ENCODE data around the gene TPRG1.
"Not testable (repeated sequence)": the region's sequence is repeated elsewhere in the genome, so short reads cannot be mapped to it uniquely, and the experiment has no call there.

Gene TPRG1

DNA sequence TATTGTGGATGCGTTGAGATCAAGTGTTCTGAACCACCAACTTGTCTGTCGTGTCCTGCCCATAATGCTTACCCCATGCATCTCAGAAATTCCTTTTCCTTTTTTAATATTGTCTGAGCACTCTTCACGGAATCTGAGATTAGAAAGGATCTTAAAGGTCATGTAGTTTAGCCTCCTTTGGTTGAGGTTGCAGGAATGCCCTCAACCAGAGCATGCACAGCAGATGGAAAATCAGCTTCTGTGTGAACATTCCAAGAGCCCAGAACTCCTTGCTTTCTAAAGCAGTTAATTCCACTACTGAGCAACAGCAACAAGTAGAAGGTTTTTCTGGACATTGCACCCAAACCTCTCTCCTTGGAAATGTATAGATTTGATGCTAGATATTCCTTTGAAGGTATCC, 153.7 kb downstream of the TPRG1 start:
- no peaks in the 10 kb centered on the region for H3K4me1 ChIP-seq
- in situ Hi-C loops (cut with MboI; ENCODE audit: low sequenced_read_pairs): no loop called here
- no peak for DNase-seq (ENCODE audit: low spot score in 2 of 2)
- H3K9me3 ChIP-seq: no peaks in the 10 kb centered on the region
- H3K27me3 ChIP-seq (ENCODE audit: low read depth): no peaks in the 10 kb centered on the region
- no peak overlapping the region for H3K4me3 ChIP-seq
- H3K36me3 ChIP-seq (replicated peaks): no peaks in the 10 kb centered on the region

DNA sequence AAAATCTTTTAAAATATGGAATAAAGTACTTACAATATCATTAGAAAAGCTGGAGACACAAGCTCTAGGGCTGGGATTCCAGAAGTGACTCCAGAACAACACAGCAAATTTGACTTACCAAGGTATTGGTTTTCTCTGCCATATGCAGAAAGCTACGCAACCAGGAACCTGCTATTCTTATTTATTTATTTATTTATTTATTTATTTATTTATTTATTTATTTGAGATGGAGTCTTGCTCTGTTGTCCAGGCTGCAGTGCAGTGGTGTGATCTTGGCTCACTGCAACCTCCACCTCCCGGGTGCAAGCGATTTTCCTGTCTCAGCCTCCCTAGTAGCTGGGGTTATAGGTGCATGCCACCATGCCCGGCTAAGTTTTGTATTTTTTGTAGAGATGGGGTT, 157.9 kb downstream of the TPRG1 start:
- H3K27me3 ChIP-seq (ENCODE audit: low read depth); H3K4me1 ChIP-seq; H3K9me3 ChIP-seq; in situ Hi-C loops (cut with MboI; ENCODE audit: low sequenced_read_pairs); H3K36me3 ChIP-seq (replicated peaks); H3K4me3 ChIP-seq; DNase-seq (ENCODE audit: low spot score in 2 of 2): not testable (repeated sequence)

DNA sequence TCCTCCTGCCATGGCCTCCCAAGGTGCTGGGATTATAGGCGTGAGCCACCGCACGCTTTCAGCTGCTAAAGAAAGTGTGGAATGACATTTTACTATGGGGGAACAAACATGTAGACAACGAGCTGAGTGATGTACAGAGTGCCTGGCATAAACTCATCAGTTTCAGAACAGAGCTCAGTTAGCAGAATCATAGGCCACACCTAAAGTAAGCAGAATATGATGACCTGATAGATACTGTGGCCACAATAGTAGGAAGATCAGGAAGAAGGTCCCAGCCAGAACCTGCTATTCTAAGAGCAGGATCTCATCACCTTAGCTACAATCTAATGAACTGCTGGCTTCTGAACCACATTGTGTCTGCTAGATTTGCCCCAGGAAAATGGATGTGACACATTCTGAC, 158.3 kb downstream of the TPRG1 start:
- in situ Hi-C loops (cut with MboI; ENCODE audit: low sequenced_read_pairs): no loop called here
- H3K4me3 ChIP-seq: no peak overlapping the region
- no peak for DNase-seq (ENCODE audit: low spot score in 2 of 2)
- no peaks in the 10 kb centered on the region for H3K9me3 ChIP-seq
- no peaks in the 10 kb centered on the region for H3K4me1 ChIP-seq
- H3K27me3 ChIP-seq (ENCODE audit: low read depth): no peaks in the 10 kb centered on the region
- no peaks in the 10 kb centered on the region for H3K36me3 ChIP-seq (replicated peaks)

DNA sequence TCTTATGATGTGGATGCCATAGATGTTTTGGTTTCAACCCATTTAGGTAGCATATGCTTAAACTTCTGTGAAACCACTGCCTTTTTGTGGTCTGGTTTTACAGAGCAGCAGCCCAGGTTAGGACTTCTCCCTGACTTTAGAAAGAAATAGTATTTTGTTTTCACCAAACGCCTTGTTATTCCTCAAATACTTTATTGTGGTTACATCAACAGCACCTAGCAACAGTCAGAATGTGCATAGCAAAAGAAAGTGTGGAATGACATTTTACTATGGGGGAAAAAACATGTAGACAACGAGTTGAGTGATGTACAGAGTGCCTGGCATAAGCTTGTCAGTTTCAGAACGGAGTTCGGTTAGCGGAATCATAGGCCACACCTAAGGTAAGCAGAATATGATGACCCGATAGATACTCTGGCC, 159.2 kb downstream of the TPRG1 start:
- in situ Hi-C loops (cut with MboI; ENCODE audit: low sequenced_read_pairs): no loop called here

DNA sequence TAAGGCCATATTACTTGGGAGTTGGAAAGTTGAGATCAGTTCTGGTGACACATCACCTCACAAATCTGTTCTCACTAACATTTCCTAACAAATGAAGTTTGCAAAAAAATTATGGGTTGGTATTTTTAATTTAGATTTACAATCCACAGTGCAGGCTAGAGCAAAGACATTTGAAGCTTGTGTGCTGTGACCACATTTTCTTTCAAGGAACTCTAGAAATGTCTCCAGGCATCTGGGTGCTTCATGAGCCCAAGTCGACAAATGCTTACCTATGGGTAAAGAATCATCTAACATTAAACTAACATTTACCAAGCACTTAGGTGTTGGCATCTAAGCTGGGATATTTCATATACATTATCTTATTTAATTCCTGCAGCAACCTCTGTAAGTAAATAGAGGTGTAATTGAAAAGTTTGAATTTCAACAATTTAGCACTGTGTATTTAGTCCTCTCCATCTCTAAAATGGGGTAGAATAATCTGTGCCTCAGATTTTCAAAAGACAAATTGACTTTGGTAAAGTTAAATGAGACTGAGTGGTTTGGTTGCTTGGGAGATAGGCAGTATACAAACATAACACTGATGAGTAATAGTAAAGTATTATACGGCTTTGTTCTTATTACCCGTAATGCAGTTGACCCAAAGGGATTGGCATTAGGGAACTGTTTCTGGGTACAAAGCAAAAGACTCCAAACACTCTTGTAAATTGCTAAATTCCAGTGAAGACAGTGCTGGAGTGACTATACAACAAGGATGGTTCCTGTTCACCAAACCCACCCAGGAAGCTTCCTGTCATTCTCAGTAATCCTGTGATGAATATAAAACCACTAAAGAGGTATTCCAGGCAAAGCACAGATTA, 162.5 kb downstream of the TPRG1 start:
- no peak overlapping the region for H3K4me3 ChIP-seq
- no peaks in the 10 kb centered on the region for H3K4me1 ChIP-seq
- H3K36me3 ChIP-seq (replicated peaks): no peaks in the 10 kb centered on the region
- in situ Hi-C loops (cut with MboI; ENCODE audit: low sequenced_read_pairs): no loop called here
- no peaks in the 10 kb centered on the region for H3K9me3 ChIP-seq
- H3K27me3 ChIP-seq (ENCODE audit: low read depth): no peaks in the 10 kb centered on the region
- DNase-seq (ENCODE audit: low spot score in 2 of 2): no peak

More for the DNA sequence above, 159.2 kb downstream of the TPRG1 start:
- Histone ChIP-seq H3K9me3 (no peaks in the 10 kb centered on the region), H3K4me1 (no peaks in the 10 kb centered on the region), H3K4me3 (no peak overlapping the region), H3K27me3 (ENCODE audit: low read depth) (no peaks in the 10 kb centered on the region), H3K36me3 (replicated peaks) (no peaks in the 10 kb centered on the region)
- DNase-seq (ENCODE audit: low spot score in 2 of 2): no peak

DNA sequence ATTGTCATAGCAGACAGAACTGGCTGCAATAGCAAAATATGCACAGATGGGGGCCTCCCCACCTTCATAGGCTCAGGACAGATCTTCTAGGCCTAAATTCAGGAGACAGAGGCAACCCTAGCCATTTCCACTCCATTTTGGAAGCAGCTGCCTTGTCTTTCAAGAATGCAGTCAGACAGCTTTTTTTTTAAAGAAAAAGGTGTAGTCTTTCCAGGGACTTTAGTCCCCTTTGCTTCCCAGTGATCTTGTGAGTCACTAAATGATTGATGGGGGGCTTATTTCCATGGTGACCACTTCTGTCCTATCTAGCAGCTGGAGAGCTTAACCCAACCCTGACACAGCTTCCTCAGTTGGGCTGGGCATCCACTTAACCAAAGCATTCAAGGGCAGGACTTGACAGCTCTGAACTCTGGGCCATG, 165.9 kb downstream of the TPRG1 start:
- Histone ChIP-seq H3K4me3 (no peak overlapping the region), H3K36me3 (replicated peaks) (no peaks in the 10 kb centered on the region), H3K27me3 (ENCODE audit: low read depth) (no peaks in the 10 kb centered on the region), H3K9me3 (no peaks in the 10 kb centered on the region), H3K4me1 (no peaks in the 10 kb centered on the region)
- in situ Hi-C loops (cut with MboI; ENCODE audit: low sequenced_read_pairs): no loop called here
- no peak for DNase-seq (ENCODE audit: low spot score in 2 of 2)

DNA sequence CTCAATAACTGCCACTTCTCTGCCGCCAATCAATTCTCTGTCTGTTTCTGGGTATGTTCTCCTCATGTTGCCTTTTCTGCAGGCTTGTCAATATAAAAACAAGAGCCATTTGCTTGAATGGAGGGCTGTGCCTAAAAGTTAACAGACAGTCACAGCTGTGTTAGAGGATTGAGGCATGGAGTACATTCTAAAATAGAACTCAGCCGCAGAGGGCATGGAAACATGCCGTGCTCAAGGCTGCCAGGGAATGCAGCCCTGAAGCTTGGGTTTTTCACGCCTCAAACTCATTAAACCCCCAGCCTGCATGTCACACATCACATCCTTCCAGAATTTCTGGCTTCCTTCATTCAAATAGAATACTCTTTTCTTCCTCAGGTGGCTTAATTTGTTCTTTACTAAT, 166.6 kb downstream of the TPRG1 start:
- in situ Hi-C loops (cut with MboI; ENCODE audit: low sequenced_read_pairs): no loop called here
- Histone ChIP-seq H3K27me3 (ENCODE audit: low read depth) (no peaks in the 10 kb centered on the region), H3K36me3 (replicated peaks) (no peaks in the 10 kb centered on the region), H3K4me3 (no peak overlapping the region), H3K9me3 (no peaks in the 10 kb centered on the region), H3K4me1 (no peaks in the 10 kb centered on the region)
- DNase-seq (ENCODE audit: low spot score in 2 of 2): no peak

DNA sequence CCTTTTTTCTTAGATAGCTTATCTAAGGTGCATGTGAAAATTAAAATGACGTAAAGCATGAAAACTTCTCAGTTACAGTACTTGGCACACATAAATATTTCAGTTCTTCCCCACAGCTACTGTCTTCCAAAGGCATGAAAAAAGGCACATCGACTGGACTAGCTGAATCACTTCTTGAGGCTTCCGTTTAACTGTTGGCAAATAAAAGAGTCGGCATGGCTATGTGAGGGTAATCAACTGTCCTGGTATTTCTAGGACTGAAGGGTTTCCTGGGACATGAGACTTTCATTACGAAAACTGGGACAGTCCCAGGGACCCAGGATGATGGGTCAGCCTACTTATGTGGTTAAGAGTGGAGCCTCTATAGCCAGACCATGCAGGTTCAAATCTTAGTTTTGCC, 168.2 kb downstream of the TPRG1 start:
- no peaks in the 10 kb centered on the region for H3K4me1 ChIP-seq
- H3K9me3 ChIP-seq: no peaks in the 10 kb centered on the region
- no peaks in the 10 kb centered on the region for H3K36me3 ChIP-seq (replicated peaks)
- H3K4me3 ChIP-seq: no peak overlapping the region
- in situ Hi-C loops (cut with MboI; ENCODE audit: low sequenced_read_pairs): no loop called here
- DNase-seq (ENCODE audit: low spot score in 2 of 2): no peak
- no peaks in the 10 kb centered on the region for H3K27me3 ChIP-seq (ENCODE audit: low read depth)

DNA sequence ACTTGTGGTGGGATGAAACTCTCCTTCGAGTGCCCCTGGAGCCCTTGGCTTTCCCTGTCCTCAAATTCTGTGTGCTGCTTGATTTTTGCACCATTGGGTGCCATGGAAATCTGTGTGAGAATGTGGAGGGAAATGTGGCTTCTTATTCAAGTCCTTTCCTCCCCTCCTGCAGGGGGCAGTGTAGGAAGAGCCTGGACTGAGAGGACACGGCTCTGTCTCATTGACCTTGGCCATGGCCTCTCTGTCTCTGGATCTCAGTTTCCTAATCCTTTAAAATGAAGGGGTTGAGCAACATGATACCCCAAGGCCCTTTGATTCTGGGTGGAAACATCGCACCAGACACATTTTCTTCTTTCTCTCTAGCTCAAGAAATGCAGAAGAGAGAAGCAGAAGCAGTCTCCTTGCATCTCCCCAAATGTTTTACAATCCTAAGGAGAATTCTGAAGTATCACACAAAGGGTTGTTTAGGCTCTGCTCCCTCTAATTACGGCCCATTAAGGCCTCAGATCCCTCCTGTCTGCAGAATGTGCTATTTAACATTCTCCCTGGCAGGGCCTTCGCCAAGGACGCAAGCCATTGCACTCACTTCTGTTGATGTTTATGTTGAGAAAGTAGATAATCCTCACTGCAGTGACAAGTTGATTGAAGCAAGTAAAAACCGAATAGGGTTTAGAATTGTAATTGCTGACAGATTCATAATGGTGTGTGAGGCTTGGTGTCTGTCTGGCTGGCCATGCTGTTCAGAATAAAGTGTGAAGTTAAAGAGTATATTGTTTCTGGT, 169.1 kb downstream of the TPRG1 start:
- Histone ChIP-seq H3K4me1 (no peaks in the 10 kb centered on the region), H3K36me3 (replicated peaks) (no peaks in the 10 kb centered on the region), H3K9me3 (no peaks in the 10 kb centered on the region), H3K4me3 (no peak overlapping the region), H3K27me3 (ENCODE audit: low read depth) (no peaks in the 10 kb centered on the region)
- in situ Hi-C loops (cut with MboI; ENCODE audit: low sequenced_read_pairs): no loop called here
- DNase-seq (ENCODE audit: low spot score in 2 of 2): peak; percentile 4 to 46

DNA sequence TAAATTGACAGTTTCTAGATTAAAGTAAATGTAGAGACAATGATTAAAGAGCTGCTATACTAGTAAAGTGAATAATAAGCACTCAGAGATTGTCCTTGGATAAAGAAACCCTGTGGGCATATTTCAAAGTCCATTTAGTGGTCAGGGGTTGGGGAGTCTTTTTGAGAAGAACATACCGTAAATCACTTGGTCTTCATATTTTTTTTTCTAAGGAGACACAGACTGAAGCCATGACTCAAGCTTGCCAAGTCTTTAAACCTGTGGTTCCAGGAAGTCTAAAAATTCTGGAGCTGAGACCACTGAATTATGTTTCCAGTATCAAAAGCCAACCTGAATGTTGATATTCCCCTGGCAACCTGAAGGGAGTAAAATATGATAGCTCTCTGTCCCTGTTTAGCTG, 171.0 kb downstream of the TPRG1 start:
- no peaks in the 10 kb centered on the region for H3K4me1 ChIP-seq
- H3K4me3 ChIP-seq: no peak overlapping the region
- no peaks in the 10 kb centered on the region for H3K36me3 ChIP-seq (replicated peaks)
- H3K27me3 ChIP-seq (ENCODE audit: low read depth): no peaks in the 10 kb centered on the region
- H3K9me3 ChIP-seq: no peaks in the 10 kb centered on the region
- in situ Hi-C loops (cut with MboI; ENCODE audit: low sequenced_read_pairs): no loop called here
- DNase-seq (ENCODE audit: low spot score in 2 of 2): no peak

DNA sequence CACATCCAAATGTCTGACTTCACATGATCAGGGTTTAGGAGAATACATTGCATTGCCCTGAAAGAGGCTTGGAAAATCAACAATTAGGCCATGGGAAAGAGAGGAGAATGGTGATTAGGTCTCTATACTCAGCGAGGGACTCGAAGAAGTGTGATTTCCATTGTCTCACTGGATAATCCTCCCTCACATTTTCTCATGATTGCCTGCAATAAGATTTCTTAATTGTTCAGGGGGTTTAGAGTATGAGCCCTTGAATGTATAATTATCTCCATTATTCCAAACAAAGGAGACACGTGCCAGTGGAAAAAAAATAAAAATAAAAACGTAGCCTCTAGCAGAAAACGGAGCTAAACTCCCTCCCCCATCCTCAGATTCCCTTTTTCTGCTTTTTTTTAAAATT, 173.2 kb downstream of the TPRG1 start:
- Histone ChIP-seq H3K9me3 (no peaks in the 10 kb centered on the region), H3K4me1 (no peaks in the 10 kb centered on the region), H3K27me3 (ENCODE audit: low read depth) (no peaks in the 10 kb centered on the region), H3K4me3 (no peak overlapping the region), H3K36me3 (replicated peaks) (no peaks in the 10 kb centered on the region)
- no peak for DNase-seq (ENCODE audit: low spot score in 2 of 2)
- in situ Hi-C loops (cut with MboI; ENCODE audit: low sequenced_read_pairs): no loop called here

DNA sequence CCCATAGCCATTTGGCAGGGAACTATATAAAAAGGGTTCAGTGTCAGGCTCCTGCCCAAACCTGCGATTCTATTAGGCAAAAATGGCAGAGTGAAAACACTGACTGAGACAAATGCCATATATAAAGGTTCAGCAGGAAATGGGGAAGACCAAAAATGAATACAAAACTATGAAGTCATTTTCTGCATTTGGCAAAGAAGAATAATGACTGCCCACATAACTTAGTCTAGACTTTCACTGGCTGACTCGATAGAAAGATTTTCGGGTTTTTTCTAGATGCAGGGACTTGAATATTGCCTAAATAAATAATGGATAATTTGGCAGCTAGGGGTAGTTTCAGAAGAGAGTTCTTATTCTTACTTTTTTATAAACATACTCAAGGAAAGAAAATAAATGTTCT, 178.0 kb downstream of the TPRG1 start:
- no peaks in the 10 kb centered on the region for H3K4me1 ChIP-seq
- H3K9me3 ChIP-seq: no peaks in the 10 kb centered on the region
- in situ Hi-C loops (cut with MboI; ENCODE audit: low sequenced_read_pairs): no loop called here
- no peaks in the 10 kb centered on the region for H3K27me3 ChIP-seq (ENCODE audit: low read depth)
- H3K36me3 ChIP-seq (replicated peaks): no peaks in the 10 kb centered on the region
- DNase-seq (ENCODE audit: low spot score in 2 of 2): no peak
- no peak overlapping the region for H3K4me3 ChIP-seq

DNA sequence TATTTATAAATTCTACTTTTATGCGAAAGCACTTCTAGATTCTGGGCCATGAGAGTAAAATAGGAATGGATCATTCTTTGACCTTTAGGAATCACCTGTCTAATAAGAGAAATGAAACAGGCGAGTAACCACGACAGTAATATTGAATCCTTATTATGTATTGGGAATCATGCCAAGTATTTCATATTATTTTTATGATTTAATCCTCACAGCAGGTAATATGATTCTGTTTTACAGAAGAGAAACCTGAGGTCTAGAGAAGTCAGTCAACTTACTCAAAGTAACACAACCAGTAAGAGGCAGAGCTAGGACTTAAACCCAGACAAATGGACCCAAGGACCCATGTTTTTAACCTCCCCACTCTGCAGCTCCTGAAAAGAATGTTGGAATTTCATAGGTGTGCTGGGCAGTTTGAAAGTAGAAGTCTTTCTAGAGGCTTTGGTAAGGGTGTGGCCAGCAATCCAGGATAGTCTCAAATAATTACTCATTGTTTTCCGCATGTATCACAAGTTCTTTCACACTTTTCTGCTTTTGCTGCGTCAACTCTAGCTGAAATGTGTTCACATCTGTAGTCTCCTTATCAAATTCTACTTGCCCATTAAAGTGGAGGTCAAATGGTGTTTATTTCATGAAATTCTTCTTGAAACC, 181.7 kb downstream of the TPRG1 start:
- no peak for DNase-seq (ENCODE audit: low spot score in 2 of 2)
- no peaks in the 10 kb centered on the region for H3K9me3 ChIP-seq
- in situ Hi-C loops (cut with MboI; ENCODE audit: low sequenced_read_pairs): no loop called here
- no peaks in the 10 kb centered on the region for H3K27me3 ChIP-seq (ENCODE audit: low read depth)
- H3K36me3 ChIP-seq (replicated peaks): no peaks in the 10 kb centered on the region
- no peak overlapping the region for H3K4me3 ChIP-seq
- H3K4me1 ChIP-seq: no peaks in the 10 kb centered on the region
